AG20443 (cell line): ENCODE measurements around the gene PA2G4.
"Not testable (repeated sequence)": the region's sequence is repeated elsewhere in the genome, so short reads cannot be mapped to it uniquely, and the experiment has no call there.

Experiments
- DNase-seq: peaks from one replicate; pipeline ENCODE4 v3.0.0; 2012; ENCODE audit warnings: low spot score, mixed read lengths

The PA2G4 gene

GRCh38 chr12:56104109-56104814 is at the start of gene PA2G4:
Gene PA2G4 (plus strand): TSS chr12:56104559. CDS start chr12:56104738, 179 bp downstream.
- DNase-seq, result peak; percentile 98

GRCh38 chr12:56059964-56060363 is 44.4 kb upstream of the PA2G4 start:
- not testable (repeated sequence) for DNase-seq

GRCh38 chr12:56061982-56062381 is 42.4 kb upstream of the PA2G4 start:
- DNase-seq, result no peak

- DNase-seq, result no peak
Observed at GRCh38 chr12:56062996-56063395, 41.4 kb upstream of the PA2G4 start.

- DNase-seq, result no peak
Observed at GRCh38 chr12:56071648-56072047, 32.7 kb upstream of the PA2G4 start.

- DNase-seq, result no peak
Observed at GRCh38 chr12:56074396-56074795, 30.0 kb upstream of the PA2G4 start.

GRCh38 chr12:56077966-56078365 is 26.4 kb upstream of the PA2G4 start:
- not testable (repeated sequence) for DNase-seq

- no peak for DNase-seq
Observed at GRCh38 chr12:56078427-56078826, 25.9 kb upstream of the PA2G4 start.

- DNase-seq, result peak; percentile 94
Observed at GRCh38 chr12:56078931-56079722, 25.2 kb upstream of the PA2G4 start.

- peak; percentile 96 for DNase-seq
Observed at GRCh38 chr12:56079723-56080555, 24.4 kb upstream of the PA2G4 start, which contains the start of gene ERBB3. Gene ERBB3 (plus strand): TSS chr12:56080165. CDS start chr12:56080301, 136 bp downstream.

- DNase-seq, result no peak
Observed at GRCh38 chr12:56080556-56081138, 23.7 kb upstream of the PA2G4 start.

- DNase-seq, result no peak
Observed at GRCh38 chr12:56081393-56082347, 22.7 kb upstream of the PA2G4 start.

- DNase-seq, result no peak
Observed at GRCh38 chr12:56082382-56082781, 22.0 kb upstream of the PA2G4 start.

- DNase-seq, result no peak
Observed at GRCh38 chr12:56082967-56083366, 21.4 kb upstream of the PA2G4 start.

- no peak for DNase-seq
Observed at GRCh38 chr12:56084958-56085543, 19.3 kb upstream of the PA2G4 start.

GRCh38 chr12:56086096-56086495 is 18.3 kb upstream of the PA2G4 start:
- DNase-seq, result no peak

- DNase-seq, result no peak
Observed at GRCh38 chr12:56086608-56087007, 17.8 kb upstream of the PA2G4 start.

- DNase-seq, result peak; percentile 56
Observed at GRCh38 chr12:56087220-56087619, 17.1 kb upstream of the PA2G4 start.

GRCh38 chr12:56097738-56098137 is 6.6 kb upstream of the PA2G4 start:
- no peak for DNase-seq

- no peak for DNase-seq
Observed at GRCh38 chr12:56098592-56098991, 5.8 kb upstream of the PA2G4 start.
